Adipocyte (in vitro differentiated cells): ENCODE measurements around the gene RACK1.
"Not testable (repeated sequence)": the region's sequence is repeated elsewhere in the genome, so short reads cannot be mapped to it uniquely, and the experiment has no call there.

Experiments used
- DNase-seq: peaks from one replicate; pipeline ENCODE4 v3.0.0-alpha.2; 2015; ENCODE audit warnings: low read depth
- H3K27me3 ChIP-seq: replicated peaks from 2 replicates; pipeline ENCODE4 v1.7.0; 2013; ENCODE audit warnings: mild to moderate bottlenecking, low read length, moderate library complexity; ENCODE audit not compliant: control insufficient read depth, insufficient read depth
- H3K36me3 ChIP-seq: 2 replicates; pipeline ENCODE4 v1.7.0; 2013; ENCODE audit warnings: low read length, mild to moderate bottlenecking, moderate library complexity; ENCODE audit not compliant: control insufficient read depth, insufficient read depth, severe bottlenecking
- H3K4me1 ChIP-seq: 2 replicates; pipeline ENCODE4 v1.7.0; 2013; ENCODE audit warnings: mild to moderate bottlenecking, low read length, moderate library complexity; ENCODE audit not compliant: control insufficient read depth, insufficient read depth
- H3K4me3 ChIP-seq: 2 replicates; pipeline ENCODE4 v1.7.0; 2013; ENCODE audit warnings: mild to moderate bottlenecking, low read length, moderate library complexity
- H3K9ac ChIP-seq: 2 replicates; pipeline ENCODE4 v1.7.0; 2013; ENCODE audit warnings: mild to moderate bottlenecking, low read length, moderate library complexity
- H3K9me3 ChIP-seq: 2 replicates; pipeline ENCODE4 v1.7.0; 2013; ENCODE audit warnings: mild to moderate bottlenecking, low read length, moderate library complexity; ENCODE audit not compliant: control insufficient read depth

RACK1 gene

DNA sequence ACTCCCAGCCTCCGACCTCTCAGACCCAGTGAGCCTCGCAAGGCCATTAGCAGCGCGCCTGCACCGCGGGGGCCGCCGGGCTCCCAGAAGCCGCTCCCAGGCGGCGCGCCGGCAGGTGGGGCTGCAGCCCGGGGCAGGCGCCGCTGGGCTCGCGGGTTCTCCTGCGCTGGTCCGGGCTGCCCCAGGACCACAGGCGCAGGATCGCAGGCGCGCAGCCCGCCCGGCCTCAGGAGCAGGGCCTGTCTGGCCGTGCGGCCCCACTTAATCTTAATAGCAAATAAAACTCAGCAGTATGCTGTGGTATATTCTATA is 29.7 kb upstream of the RACK1 start:
- not testable (repeated sequence) for H3K9ac ChIP-seq, DNase-seq, H3K4me3 ChIP-seq, H3K27me3 ChIP-seq, H3K4me1 ChIP-seq, H3K36me3 ChIP-seq, H3K9me3 ChIP-seq

DNA sequence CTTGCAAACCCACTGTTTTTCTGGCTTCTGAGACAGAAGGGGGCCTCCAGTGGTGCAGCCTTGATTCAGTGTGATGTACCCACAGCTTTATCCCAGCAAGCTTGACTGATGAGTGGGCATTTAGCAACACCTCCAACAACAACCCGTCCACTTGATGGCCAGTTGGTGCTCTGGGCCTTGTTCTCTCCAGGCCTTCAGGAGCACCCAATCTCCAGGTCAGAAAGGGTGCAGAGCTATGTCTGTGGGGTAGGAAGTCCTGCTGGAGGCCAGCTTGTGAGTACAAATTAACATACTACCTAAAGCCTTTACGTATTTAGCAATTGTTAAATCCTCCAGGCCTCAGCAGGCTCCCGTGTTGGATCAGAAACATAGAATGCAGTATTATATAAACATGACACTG is 27.4 kb upstream of the RACK1 start:
- H3K4me3 ChIP-seq, result no peak overlapping the region
- DNase-seq, result no peak
- no peaks in the 10 kb centered on the region for H3K9me3 ChIP-seq
- no peaks in the 10 kb centered on the region for H3K4me1 ChIP-seq
- H3K36me3 ChIP-seq, result no peaks in the 10 kb centered on the region
- no peaks in the 10 kb centered on the region for H3K27me3 ChIP-seq
- H3K9ac ChIP-seq, result no peak overlapping the region

DNA sequence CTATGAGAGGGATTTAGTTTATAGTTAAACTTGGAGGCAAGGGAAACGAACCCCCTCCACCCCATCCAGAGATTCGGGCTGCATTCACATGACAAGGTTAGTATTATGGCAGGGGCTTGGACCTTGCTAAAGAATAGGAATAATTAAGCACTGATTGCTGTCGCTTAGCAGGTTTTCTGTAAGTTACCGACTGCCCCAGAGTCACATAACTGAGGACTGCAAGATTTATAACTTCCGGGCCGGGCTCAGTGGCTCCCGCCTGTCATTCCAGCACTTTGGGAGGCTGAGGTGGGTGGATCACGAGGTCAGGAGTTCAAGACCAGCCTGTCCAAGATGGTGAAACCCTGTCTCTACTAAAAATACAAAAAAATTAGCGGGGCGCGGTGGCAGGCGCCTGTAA is 24.2 kb upstream of the RACK1 start:
- H3K9ac ChIP-seq, H3K4me3 ChIP-seq, H3K4me1 ChIP-seq, H3K36me3 ChIP-seq, H3K9me3 ChIP-seq, DNase-seq, H3K27me3 ChIP-seq: not testable (repeated sequence)

DNA sequence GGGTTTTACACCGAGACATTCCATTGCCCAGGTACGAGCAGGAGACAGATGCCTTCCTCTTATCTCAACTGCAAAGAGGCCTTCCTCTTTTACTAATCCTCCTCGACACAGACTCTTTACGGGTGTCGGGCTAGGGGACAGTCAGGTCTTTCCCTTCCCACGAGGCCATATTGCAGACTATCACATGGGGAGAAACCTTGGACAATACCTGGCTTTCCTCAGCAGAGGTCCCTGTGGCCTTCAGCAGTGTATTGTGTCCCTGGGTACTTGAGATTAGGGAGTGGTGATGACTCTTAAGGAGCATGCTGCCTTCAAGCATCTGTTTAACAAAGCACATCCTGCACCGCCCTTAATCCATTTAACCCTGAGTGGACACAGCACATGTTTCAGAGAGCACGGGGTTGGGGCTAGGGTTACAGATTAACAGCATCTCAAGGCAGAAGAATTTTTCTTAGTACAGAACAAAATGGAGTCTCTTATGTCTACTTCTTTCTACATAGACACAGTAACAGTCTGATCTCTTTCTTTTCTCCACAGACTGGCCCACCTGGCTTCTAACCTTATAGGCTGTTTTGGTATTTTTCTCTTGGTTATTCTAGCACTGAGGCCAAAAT is 23.7 kb upstream of the RACK1 start:
- H3K9ac ChIP-seq, H3K9me3 ChIP-seq, H3K4me1 ChIP-seq, DNase-seq, H3K36me3 ChIP-seq, H3K4me3 ChIP-seq, H3K27me3 ChIP-seq: not testable (repeated sequence)

DNA sequence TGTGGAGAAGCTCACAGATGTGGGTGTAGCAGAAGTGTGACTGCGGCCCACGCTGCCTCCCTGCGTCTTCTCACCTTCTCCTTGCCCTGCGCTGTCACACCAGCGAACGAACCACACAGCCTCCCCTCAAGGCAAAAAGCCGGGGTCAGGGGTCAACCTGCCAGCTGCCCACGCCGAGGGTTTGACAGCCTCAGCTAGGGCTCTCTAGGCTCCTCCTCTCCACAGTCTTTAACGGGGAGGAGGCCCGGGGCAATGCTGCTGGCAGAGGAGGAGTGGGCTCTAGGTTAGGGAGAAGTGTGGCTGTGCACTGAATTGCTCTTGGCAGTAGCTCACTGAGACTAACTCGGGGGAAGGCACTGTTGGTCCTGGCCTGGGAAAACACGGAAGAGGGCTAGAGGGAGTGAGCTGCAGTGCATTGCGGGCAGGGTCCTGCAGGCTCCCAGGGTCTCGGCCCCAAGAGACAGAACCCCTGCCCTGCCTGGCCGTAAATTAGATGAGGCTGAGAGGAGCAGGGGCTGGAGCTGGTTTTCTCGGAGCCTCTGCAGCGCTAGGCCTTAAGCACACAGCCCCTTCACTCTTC is 21.5 kb upstream of the RACK1 start:
- DNase-seq, result no peak
- H3K27me3 ChIP-seq, result no peaks in the 10 kb centered on the region
- H3K4me1 ChIP-seq, result peaks cover 9% of the 10 kb centered on the region
- no peaks in the 10 kb centered on the region for H3K9me3 ChIP-seq
- no peak overlapping the region for H3K9ac ChIP-seq
- peaks cover 9% of the 10 kb centered on the region for H3K36me3 ChIP-seq
- no peak overlapping the region for H3K4me3 ChIP-seq

DNA sequence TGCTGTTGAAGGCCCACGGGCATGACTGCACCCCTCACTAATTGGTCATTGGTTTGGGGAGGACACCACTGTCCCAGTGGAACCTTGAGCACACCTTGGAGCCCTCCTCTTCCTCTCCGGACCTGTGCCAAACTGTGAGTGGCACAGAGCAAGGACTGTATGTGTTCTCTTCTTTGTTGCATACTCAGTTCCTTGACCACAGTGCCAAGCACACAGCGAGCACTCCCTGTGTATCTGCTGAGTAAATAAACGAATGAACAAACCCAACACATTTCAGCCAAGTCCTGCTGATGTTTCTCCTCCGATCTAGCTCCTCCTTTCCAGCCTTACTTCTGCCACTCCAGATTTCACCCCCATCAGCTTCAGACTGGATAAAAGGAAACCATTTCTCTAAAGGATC is 19.9 kb upstream of the RACK1 start:
- DNase-seq, result no peak

DNA sequence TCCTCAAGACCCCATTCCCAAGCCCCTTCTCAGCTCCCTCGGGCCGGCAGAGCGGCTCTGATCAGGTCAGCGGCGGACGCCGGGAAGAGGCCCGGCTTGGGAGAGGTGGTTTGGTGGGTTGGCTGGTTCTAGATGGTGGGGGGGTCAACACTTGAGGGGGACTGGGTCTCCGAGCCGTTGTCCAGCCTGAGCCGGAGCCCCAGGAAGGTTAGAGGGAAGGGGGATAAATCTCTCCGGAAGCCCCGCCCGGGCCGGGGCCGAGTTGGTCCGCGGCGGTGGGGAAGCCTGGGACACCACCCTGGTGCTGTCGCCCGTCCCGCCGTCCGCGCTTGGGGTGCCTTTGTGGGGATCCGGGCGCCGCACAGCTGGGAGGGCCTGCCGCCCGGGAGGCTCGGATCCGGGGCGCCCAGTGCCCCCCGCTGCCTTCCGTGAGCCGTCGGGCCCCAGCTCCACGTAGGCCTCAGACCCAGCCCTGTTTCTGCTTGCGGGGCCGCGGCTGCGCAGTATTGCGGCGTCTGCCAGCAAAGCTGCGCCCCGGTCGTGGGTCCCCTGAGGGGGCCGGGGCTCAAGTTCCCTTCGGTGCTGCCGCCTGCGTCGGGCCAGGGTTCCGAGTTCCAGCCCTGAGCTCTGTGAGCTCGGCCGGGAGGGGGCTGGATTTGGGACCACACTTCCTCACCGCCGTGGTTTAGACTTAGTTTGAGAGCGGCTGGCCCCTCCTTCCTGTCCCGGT is 17.8 kb upstream of the RACK1 start:
- peak; percentile 84 for DNase-seq
- peaks cover 42% of the 10 kb centered on the region for H3K4me1 ChIP-seq
- peak overlapping the region; percentile 99 for H3K9ac ChIP-seq
- peak overlapping the region; percentile 96 for H3K4me3 ChIP-seq
- peaks cover 14% of the 10 kb centered on the region for H3K36me3 ChIP-seq
- no peaks in the 10 kb centered on the region for H3K27me3 ChIP-seq
- H3K9me3 ChIP-seq, result no peaks in the 10 kb centered on the region

More for the DNA sequence above, 19.9 kb upstream of the RACK1 start:
- Histone ChIP-seq H3K4me3 (no peak overlapping the region), H3K9ac (no peak overlapping the region), H3K36me3 (peaks cover 9% of the 10 kb centered on the region), H3K4me1 (peaks cover 23% of the 10 kb centered on the region), H3K27me3 (no peaks in the 10 kb centered on the region), H3K9me3 (no peaks in the 10 kb centered on the region)

DNA sequence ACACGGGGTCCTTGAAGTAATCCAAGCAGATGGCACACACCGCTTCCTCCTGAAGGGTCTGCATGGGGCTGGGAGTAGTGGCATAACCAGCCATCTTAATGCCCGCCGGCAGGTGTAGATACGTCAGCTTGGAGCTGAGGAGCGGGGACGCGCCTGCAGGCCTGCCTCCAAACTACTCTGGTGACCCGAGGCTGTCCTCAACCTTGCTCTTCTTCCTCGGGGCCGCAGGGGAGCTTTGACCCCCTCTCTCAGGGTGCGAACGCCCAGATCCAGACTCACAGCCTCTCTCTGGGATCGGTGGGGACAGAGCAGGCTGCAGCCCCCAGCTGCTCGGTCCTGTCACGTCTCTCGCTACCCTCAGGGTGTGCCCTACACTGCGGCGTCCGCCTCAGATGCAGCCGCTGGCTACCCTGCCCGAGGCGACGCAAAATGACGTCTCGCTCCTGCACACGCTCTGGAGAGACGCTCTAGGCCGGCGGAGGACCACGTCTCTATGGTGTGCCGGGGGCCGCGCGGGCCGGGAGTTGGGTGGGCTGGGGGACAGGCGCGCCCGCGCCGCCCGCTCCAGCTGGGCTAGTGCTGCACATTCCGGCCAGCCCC is 17.1 kb upstream of the RACK1 start, which contains the start of gene TRIM52:
Gene TRIM52, minus strand, starts transcription at position 424 of the 600 bp plus-strand sequence. Its CDS starts 330 bp downstream, at position 94.
- peak within 1 kb of the TSS; percentile 99 for H3K9ac ChIP-seq
- H3K36me3 ChIP-seq, result peaks cover 14% of the 10 kb centered on the region
- peaks cover 49% of the 10 kb centered on the region for H3K4me1 ChIP-seq
- H3K4me3 ChIP-seq, result peak within 1 kb of the TSS; percentile 96
- no peaks in the 10 kb centered on the region for H3K9me3 ChIP-seq
- DNase-seq, result peak; percentile 95
- H3K27me3 ChIP-seq, result no peaks in the 10 kb centered on the region

DNA sequence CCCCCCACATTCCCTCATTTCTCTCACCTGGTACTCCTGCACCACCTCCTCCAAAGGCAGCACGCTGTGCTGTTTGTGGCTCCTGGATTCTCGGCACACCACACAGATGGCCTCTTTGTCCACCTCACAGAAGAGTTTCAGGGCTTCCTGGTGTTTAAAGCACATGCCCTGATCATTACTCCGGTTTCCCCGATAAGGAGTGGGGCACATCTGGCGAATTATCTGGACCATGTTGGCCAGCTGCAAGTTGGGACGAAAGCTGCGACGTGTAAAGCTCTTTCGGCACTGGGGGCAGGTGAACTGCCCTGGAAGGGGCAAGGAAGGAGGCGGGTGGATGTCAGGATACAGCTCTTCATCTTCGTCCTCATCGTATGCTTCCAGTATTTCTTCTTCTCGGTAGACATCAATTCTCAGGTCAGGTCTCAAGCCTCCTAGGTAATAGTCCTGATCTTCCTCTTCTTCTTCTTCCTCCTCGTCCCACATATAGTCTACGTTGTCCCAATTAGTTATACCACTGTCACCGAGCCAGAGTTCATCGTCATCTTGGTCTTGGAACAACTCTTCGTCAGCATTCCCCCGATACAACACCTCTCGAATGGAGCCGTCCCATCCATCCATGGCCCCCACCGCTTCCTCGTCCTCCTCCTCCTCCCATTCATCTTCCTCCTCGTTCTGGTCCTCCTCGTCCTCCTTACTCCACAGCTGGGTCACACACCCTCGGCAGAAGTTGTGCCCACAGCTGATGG is 16.4 kb upstream of the RACK1 start:
- Histone ChIP-seq H3K4me3 (peak overlapping the region; percentile 96), H3K4me1 (peaks cover 56% of the 10 kb centered on the region), H3K9ac (peak overlapping the region; percentile 99), H3K27me3 (no peaks in the 10 kb centered on the region), H3K36me3 (peaks cover 14% of the 10 kb centered on the region), H3K9me3 (no peaks in the 10 kb centered on the region)
- DNase-seq, result peak; percentile 42

DNA sequence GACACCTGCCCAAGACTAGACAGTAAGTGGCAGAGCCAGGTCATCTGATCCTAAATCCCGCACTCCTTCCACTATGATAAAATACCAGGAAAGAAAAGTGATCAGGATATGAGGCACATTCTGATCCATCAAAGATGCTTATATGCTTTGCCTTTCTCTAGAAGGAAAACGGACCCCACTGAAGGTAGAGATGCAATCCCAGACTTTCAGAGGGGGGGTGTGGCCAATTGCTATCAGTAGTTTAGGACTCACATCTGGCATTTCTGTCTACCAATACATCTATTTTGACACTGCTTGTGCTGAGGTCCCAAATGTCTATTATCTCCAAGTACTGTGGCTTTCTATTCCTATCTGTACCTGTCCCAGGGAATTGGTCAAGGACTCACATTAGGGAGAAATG is 15.6 kb upstream of the RACK1 start:
- no peak for DNase-seq
- Histone ChIP-seq H3K27me3 (no peaks in the 10 kb centered on the region), H3K9ac (peak overlapping the region; percentile 99), H3K4me3 (peak overlapping the region; percentile 96), H3K36me3 (peaks cover 19% of the 10 kb centered on the region), H3K4me1 (peaks cover 64% of the 10 kb centered on the region), H3K9me3 (no peaks in the 10 kb centered on the region)

DNA sequence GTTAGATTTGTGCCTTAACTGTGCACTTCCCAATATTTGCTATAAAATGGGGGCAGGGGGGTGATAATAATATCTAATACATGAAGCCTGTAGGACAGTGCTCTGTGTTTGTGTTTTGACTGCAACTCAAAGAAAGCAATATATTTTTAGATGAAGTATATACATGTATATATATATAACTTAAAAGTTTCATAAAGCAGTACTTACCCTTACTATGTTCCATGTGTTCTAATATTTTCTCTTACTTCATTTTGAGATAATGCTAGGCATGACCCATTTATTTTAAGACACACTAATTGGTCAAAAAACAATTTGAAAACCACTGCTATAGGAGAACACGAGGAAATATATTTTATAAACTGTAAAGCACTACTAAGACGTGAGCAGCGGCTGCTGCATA is 14.9 kb upstream of the RACK1 start:
- peak overlapping the region; percentile 99 for H3K9ac ChIP-seq
- peaks cover 69% of the 10 kb centered on the region for H3K4me1 ChIP-seq
- H3K4me3 ChIP-seq, result peak overlapping the region; percentile 96
- no peaks in the 10 kb centered on the region for H3K27me3 ChIP-seq
- no peak for DNase-seq
- H3K36me3 ChIP-seq, result peaks cover 17% of the 10 kb centered on the region
- H3K9me3 ChIP-seq, result no peaks in the 10 kb centered on the region
